ENCODE data around the gene C4A. TPM values are rescaled to one million over a fixed set of nuclear protein-coding genes. Genes with fewer than 3 reads are reported as not detected.
"Not testable (repeated sequence)": the region's sequence is repeated elsewhere in the genome, so short reads cannot be mapped to it uniquely, and the experiment has no call there.

Gene C4A
- total and polyA plus RNA-seq, 9 donors: 6.6 to 20.4 (median 15.4) TPM

DNA sequence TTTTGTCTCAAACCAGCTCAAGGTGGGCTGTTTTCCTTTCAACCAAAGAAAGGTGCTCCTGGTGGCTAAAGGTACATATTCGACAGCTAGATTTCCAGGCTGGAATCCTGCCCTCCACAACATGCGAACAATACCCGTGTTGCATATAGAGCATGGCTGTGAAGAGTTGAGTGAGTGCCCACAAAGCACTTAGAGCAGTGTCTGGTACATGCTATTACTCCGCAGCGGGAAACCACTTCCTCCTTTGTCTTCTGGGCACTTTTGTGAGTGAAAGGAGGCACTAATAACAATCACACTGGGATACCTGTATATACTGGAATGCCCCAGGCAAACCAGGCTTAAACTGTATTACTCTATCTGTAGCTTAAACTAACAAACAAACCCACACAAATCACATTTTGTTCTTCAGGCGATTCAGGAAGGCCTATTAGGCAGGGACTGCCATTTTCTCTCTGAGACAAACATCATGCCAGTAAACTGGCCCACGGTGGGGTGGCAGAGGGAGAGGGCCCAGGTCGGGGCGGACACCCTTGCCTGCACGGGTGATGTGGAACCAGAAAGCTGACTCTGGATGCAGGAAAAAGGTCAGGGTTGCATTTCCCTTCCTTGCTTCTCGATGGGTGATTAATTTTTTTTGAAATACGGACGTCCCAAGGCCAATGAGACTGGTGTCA is 23.1 kb downstream of the C4A start:
- not testable (repeated sequence) for H3K36me3 ChIP-seq (ENCODE audit: control insufficient read depth, insufficient read depth, low read length); H3K27me3 ChIP-seq (ENCODE audit: control insufficient read depth, insufficient read depth, low read length); DNase-seq; H3K27ac ChIP-seq (ENCODE audit: low read length); H3K4me3 ChIP-seq (ENCODE audit: low read length); H3K4me1 ChIP-seq (ENCODE audit: control insufficient read depth, insufficient read depth, low read length); H3K9me3 ChIP-seq (replicated peaks; ENCODE audit: control insufficient read depth, low read depth, low read length)
- 69% methylated on average over 6 of the region's 13 CpGs for WGBS (ENCODE audit: insufficient coverage)

- not testable (repeated sequence) for H3K4me3 ChIP-seq (ENCODE audit: low read length); H3K36me3 ChIP-seq (ENCODE audit: control insufficient read depth, insufficient read depth, low read length); H3K4me1 ChIP-seq (ENCODE audit: control insufficient read depth, insufficient read depth, low read length); DNase-seq; H3K9me3 ChIP-seq (replicated peaks; ENCODE audit: control insufficient read depth, low read depth, low read length); H3K27ac ChIP-seq (ENCODE audit: low read length); H3K27me3 ChIP-seq (ENCODE audit: control insufficient read depth, insufficient read depth, low read length)
- WGBS (ENCODE audit: insufficient coverage): 73% methylated on average over 3 of the region's 9 CpGs
Measured at GRCh38 chr6:32005538-32005880, 23.7 kb downstream of the C4A start.

DNA sequence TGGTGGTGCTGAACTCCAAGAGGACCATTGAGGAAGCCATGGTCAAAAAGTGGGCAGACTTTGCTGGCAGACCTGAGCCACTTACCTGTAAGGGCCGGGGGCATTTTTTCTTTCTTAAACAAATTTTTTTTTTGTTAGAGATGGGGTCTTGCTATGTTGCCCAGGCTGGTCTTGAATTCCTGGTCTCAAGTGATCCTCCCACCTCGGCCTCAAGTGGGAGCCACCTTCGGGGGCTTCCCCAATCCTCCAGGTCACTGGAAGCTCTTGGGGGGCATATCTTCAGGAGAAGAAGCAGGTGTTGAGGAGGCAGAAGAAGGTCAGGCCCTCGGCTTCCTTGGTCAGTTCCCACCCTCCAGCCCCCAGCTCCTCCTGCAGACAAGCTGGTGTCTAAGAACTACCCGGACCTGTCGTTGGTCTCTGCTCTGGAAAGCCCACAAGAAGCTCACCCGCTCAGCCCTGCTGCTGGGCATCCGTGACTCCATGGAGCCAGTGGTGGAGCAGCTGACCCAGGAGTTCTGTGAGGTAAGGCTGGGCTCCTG is 24.2 kb downstream of the C4A start:
- not testable (repeated sequence) for H3K9me3 ChIP-seq (replicated peaks; ENCODE audit: control insufficient read depth, low read depth, low read length); DNase-seq; H3K36me3 ChIP-seq (ENCODE audit: control insufficient read depth, insufficient read depth, low read length); H3K4me1 ChIP-seq (ENCODE audit: control insufficient read depth, insufficient read depth, low read length); H3K27ac ChIP-seq (ENCODE audit: low read length); H3K27me3 ChIP-seq (ENCODE audit: control insufficient read depth, insufficient read depth, low read length); H3K4me3 ChIP-seq (ENCODE audit: low read length)
- no CpG with 5 or more reads among the region's 8 CpGs for WGBS (ENCODE audit: insufficient coverage)

DNA sequence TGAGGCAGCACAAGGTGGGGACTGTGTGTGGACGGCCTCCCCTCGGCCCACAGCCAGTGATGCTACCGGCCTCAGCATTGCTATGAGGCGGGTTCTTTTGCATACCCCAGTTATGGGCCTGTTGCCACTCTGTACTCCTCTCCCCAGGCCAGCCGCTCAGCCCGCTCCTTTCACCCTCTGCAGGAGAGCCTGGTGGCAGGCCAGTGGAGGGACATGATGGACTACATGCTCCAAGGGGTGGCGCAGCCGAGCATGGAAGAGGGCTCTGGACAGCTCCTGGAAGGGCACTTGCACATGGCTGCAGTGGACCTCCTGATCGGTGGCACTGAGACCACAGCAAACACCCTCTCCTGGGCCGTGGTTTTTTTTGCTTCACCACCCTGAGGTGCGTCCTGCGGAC is 25.2 kb downstream of the C4A start:
- H3K36me3 ChIP-seq (ENCODE audit: control insufficient read depth, insufficient read depth, low read length); H3K27ac ChIP-seq (ENCODE audit: low read length); H3K9me3 ChIP-seq (replicated peaks; ENCODE audit: control insufficient read depth, low read depth, low read length); H3K27me3 ChIP-seq (ENCODE audit: control insufficient read depth, insufficient read depth, low read length); H3K4me1 ChIP-seq (ENCODE audit: control insufficient read depth, insufficient read depth, low read length); H3K4me3 ChIP-seq (ENCODE audit: low read length); DNase-seq: not testable (repeated sequence)
- WGBS (ENCODE audit: insufficient coverage): 70% methylated on average over 3 of the region's 12 CpGs

GRCh38 chr6:32008037-32008436 is 26.2 kb downstream of the C4A start:
- H3K27ac ChIP-seq (ENCODE audit: low read length); H3K4me3 ChIP-seq (ENCODE audit: low read length); DNase-seq; H3K9me3 ChIP-seq (replicated peaks; ENCODE audit: control insufficient read depth, low read depth, low read length); H3K27me3 ChIP-seq (ENCODE audit: control insufficient read depth, insufficient read depth, low read length); H3K36me3 ChIP-seq (ENCODE audit: control insufficient read depth, insufficient read depth, low read length); H3K4me1 ChIP-seq (ENCODE audit: control insufficient read depth, insufficient read depth, low read length): not testable (repeated sequence)
- WGBS (ENCODE audit: insufficient coverage): no CpG with 5 or more reads among the region's 24 CpGs

DNA sequence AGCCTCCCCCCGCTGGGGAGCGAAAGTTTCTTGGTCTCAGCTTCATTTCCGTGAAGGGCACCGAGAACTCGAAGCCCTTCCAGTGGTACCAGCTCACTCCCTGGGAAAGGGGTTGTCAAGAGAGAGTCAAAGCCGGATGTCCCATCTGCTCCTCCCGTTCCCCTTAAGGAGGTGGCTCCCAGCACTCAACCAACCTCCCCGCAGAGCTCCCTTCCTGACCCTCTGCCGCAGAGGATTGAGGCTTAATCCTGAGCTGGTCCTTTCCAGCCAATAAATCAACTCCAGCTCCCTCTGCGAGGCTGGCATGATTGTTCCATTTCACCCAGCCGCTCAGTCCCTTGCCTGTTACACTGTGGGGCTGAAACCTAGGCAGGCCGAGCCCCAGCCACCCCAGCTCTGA is 26.8 kb downstream of the C4A start:
- not testable (repeated sequence) for H3K27me3 ChIP-seq (ENCODE audit: control insufficient read depth, insufficient read depth, low read length); H3K27ac ChIP-seq (ENCODE audit: low read length); H3K36me3 ChIP-seq (ENCODE audit: control insufficient read depth, insufficient read depth, low read length); DNase-seq; H3K4me3 ChIP-seq (ENCODE audit: low read length); H3K4me1 ChIP-seq (ENCODE audit: control insufficient read depth, insufficient read depth, low read length); H3K9me3 ChIP-seq (replicated peaks; ENCODE audit: control insufficient read depth, low read depth, low read length)
- WGBS (ENCODE audit: insufficient coverage): 20% methylated on average over 2 of the region's 12 CpGs

GRCh38 chr6:32009537-32009936 is 27.7 kb downstream of the C4A start:
- not testable (repeated sequence) for H3K4me1 ChIP-seq (ENCODE audit: control insufficient read depth, insufficient read depth, low read length); H3K27ac ChIP-seq (ENCODE audit: low read length); H3K36me3 ChIP-seq (ENCODE audit: control insufficient read depth, insufficient read depth, low read length); H3K4me3 ChIP-seq (ENCODE audit: low read length); DNase-seq; H3K9me3 ChIP-seq (replicated peaks; ENCODE audit: control insufficient read depth, low read depth, low read length); H3K27me3 ChIP-seq (ENCODE audit: control insufficient read depth, insufficient read depth, low read length)
- no CpG with 5 or more reads among the region's 12 CpGs for WGBS (ENCODE audit: insufficient coverage)

DNA sequence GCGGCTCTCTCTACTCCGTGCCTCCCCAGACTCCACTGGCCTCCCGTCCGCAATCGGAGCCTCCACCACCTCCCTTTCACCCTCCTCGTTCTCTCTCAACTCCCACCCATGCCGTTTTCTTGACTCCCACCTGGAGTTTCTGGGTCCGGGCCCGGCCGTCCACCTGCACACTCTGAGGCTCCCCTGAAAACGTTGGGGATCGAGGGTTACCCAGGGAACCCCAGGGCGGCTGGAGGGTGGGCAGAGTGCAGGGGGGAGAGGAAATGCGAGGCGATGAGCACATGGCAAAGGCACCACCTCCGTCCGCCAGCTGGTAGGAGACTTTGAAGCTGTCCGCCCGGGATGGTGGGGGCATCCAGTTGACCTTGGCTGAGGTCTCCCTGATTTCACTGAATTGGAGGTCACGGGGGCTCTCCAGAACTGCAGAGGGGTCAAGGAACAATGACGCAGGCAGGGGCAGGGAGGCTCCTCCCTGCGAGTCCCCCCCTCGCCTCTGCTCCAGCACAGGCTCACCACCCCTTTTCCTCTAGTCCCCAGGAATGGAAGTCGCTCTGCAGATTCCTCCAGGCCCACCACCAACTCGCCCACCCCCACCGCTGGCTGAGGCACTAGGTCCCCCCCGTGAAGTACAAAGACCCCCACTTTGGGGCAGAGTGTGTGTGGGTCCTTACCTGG is 29.1 kb downstream of the C4A start:
- H3K4me3 ChIP-seq (ENCODE audit: low read length); DNase-seq: not testable (repeated sequence)
- WGBS (ENCODE audit: insufficient coverage): 82% methylated on average over 3 of the region's 27 CpGs

DNA sequence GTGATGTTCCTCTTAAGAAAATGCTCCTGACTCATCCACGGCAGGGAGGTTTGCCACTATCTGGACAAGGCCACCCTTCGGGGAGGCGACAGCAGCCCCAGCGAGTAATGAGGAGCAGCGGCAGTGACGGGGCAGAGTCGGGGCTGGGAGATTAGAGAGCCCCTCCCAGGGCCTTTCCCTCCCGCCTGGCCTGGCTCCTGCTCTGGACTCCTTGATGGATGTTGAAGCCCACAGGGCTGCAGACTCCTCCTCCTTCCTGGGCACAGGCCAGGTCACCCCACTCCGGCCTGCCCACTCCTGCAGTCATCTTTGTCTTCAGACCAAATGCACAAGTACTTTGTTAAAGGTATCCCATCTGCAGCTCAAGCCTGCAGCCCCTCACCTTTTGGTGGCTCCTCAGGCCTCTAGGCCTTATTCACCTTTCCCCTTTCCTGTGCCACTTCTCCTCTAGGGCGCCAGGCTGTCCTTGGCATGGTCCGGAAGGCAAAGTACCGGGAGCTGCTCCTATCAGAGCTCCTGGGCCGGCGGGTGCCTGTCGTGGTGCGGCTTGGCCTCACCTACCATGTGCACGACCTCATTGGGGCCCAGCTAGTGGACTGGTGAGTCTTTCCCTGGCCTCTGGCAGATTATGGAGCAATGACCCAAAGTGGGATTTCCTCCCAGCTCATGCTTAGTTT is 31.2 kb downstream of the C4A start:
- DNase-seq; H3K4me1 ChIP-seq (ENCODE audit: control insufficient read depth, insufficient read depth, low read length); H3K27ac ChIP-seq (ENCODE audit: low read length); H3K9me3 ChIP-seq (replicated peaks; ENCODE audit: control insufficient read depth, low read depth, low read length); H3K27me3 ChIP-seq (ENCODE audit: control insufficient read depth, insufficient read depth, low read length); H3K4me3 ChIP-seq (ENCODE audit: low read length); H3K36me3 ChIP-seq (ENCODE audit: control insufficient read depth, insufficient read depth, low read length): not testable (repeated sequence)
- WGBS (ENCODE audit: insufficient coverage): no CpG with 5 or more reads among the region's 17 CpGs

More for the DNA sequence above, 29.1 kb downstream of the C4A start:
- H3K27me3 ChIP-seq (ENCODE audit: control insufficient read depth, insufficient read depth, low read length); H3K4me1 ChIP-seq (ENCODE audit: control insufficient read depth, insufficient read depth, low read length); H3K9me3 ChIP-seq (replicated peaks; ENCODE audit: control insufficient read depth, low read depth, low read length); H3K36me3 ChIP-seq (ENCODE audit: control insufficient read depth, insufficient read depth, low read length); H3K27ac ChIP-seq (ENCODE audit: low read length): not testable (repeated sequence)

GRCh38 chr6:32013738-32014137 is 31.9 kb downstream of the C4A start:
- H3K27me3 ChIP-seq (ENCODE audit: control insufficient read depth, insufficient read depth, low read length); H3K27ac ChIP-seq (ENCODE audit: low read length); DNase-seq; H3K4me1 ChIP-seq (ENCODE audit: control insufficient read depth, insufficient read depth, low read length); H3K36me3 ChIP-seq (ENCODE audit: control insufficient read depth, insufficient read depth, low read length); H3K4me3 ChIP-seq (ENCODE audit: low read length); H3K9me3 ChIP-seq (replicated peaks; ENCODE audit: control insufficient read depth, low read depth, low read length): not testable (repeated sequence)
- no CpG with 5 or more reads among the region's 5 CpGs for WGBS (ENCODE audit: insufficient coverage)

Data from muscle of leg (tissue), 11 donors.